ENCODE data around the gene COL13A1. TPM values are rescaled to one million over a fixed set of nuclear protein-coding genes. Genes with fewer than 3 reads are reported as not detected.

The COL13A1 gene
- total RNA-seq, 1 experiment from 2014 or later, result 17.1 TPM

Other genes starting within 250 kb of the COL13A1 start
- not detected in 2 replicates for gene NEUROG3, start 228.5 kb upstream of the COL13A1 start, total RNA-seq (2014; rRNA removed; shearing (Covaris generic))
- gene FAM241B, start 171.7 kb upstream of the COL13A1 start, total RNA-seq (2014; rRNA removed; shearing (Covaris generic)), result 0.36 TPM in 1 of 2 replicates, not detected in the other